IgD-negative memory B cell (primary cell): ENCODE data around the gene MEIG1. TPM values are rescaled to one million over a fixed set of nuclear protein-coding genes. Genes with fewer than 3 reads are reported as not detected.
"Not testable (repeated sequence)": the region's sequence is repeated elsewhere in the genome, so short reads cannot be mapped to it uniquely, and the experiment has no call there.

Experiments
- H3K27ac Mint-ChIP-seq, 3 donors: one replicate each; pipeline ENCODE4 v1.8.0; 2020 to 2022; ENCODE audit warnings: mild to moderate bottlenecking in 3 of 3, mixed read lengths in 3 of 3, moderate library complexity in 1 of 3
- H3K27me3 Mint-ChIP-seq: one replicate; pipeline ENCODE4 v1.8.0; 2021; ENCODE audit warnings: mixed read lengths
- H3K36me3 Mint-ChIP-seq: one replicate; pipeline ENCODE4 v1.8.0; 2020; ENCODE audit warnings: mild to moderate bottlenecking, mixed read lengths
- H3K4me1 Mint-ChIP-seq, 3 donors: one replicate each; pipeline ENCODE4 v1.8.0; 2020 to 2022; ENCODE audit warnings: mixed read lengths in 3 of 3, mild to moderate bottlenecking in 1 of 3
- H3K4me3 Mint-ChIP-seq, 4 donors: one replicate each; pipeline ENCODE4 v1.8.0; 2020 to 2022; ENCODE audit warnings: mild to moderate bottlenecking in 4 of 4, mixed read lengths in 4 of 4, moderate library complexity in 3 of 4
- H3K9me3 Mint-ChIP-seq, 3 donors: one replicate each; pipeline ENCODE4 v1.8.0; 2020 to 2021; ENCODE audit warnings: mixed read lengths in 3 of 3, mild to moderate bottlenecking in 1 of 3
- polyA plus RNA-seq: library from polyadenylated mRNA; unstranded; fragments of 300-500 nt; fragmentation: Illumina TruSeq; gene quantifications from one replicate; pipeline ENCODE4 v1.2.3, GENCODE V29; 2021

The MEIG1 gene, protein sequence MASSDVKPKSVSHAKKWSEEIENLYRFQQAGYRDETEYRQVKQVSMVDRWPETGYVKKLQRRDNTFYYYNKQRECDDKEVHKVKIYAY
- polyA plus RNA-seq = 2.4 TPM

DNA sequence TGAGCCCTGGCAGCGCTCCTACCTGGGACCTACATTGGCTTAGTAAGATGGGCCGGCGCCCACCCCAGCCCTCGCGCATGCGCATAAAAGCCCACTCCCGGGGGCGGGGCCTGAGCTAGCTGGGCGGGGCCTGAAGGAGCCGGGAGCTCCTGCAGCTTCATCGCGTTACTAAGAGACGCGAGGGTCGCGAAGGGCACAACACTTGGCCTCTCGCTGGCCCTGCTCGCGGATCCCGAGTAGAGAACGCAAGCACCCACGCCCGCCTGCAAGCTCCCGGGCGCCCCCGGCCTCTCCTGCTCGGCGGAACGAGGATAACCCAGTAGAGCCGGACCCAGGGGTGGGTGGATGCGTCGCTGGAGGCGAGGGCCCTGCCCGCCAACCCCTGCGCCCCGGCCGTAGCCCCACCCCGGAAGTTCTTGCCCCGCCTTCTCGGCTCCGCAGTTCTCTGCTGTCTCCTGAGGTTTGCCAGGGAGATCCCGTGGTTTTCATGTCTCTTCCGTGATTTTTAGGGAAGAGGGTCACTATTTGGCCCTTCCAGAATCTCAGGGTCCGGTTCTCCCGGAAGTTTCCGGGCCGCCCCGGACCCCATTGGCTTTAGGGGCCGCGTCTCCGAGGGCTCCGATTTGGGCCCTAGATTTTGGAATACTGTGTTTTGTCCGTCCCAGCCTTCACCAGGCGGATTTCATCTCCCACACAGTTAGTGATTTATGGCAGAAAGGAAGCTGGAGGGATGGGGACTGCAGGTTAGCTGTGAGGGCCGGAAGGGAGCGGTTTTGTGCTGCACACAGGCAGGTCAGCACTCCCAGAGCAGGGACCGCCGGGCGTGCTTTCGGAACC lies at the start of gene MEIG1:
Gene MEIG1 (plus strand): TSS at position 168 of the 837 bp plus-strand sequence. CDS start 7,081 bp downstream, outside the sequence.
- Mint-ChIP-seq H3K36me3 (no peaks in the 10 kb centered on the region), H3K27ac (peak within 1 kb of the TSS; percentile 98 to 99 (median 98)), H3K27me3 (no peaks in the 10 kb centered on the region), H3K4me1 (peaks cover 15 to 24% (median 16%) of the 10 kb centered on the region in 3 donors), H3K9me3 (no peaks in the 10 kb centered on the region), H3K4me3 (peak within 1 kb of the TSS; percentile 93 to 99 (median 99))

- H3K36me3 Mint-ChIP-seq = peaks cover 11% of the 10 kb centered on the region
- H3K27me3 Mint-ChIP-seq = no peaks in the 10 kb centered on the region
- no peaks in the 10 kb centered on the region for H3K9me3 Mint-ChIP-seq
- H3K4me1 Mint-ChIP-seq = peaks cover 1 to 16% (median 7%) of the 10 kb centered on the region in 3 donors
- no peak overlapping the region for H3K27ac Mint-ChIP-seq
- no peak overlapping the region for H3K4me3 Mint-ChIP-seq
Measured at GRCh38 chr10:14910953-14911352, 48.2 kb upstream of the MEIG1 start.

GRCh38 chr10:14911801-14912200 lies 47.4 kb upstream of the MEIG1 start:
- Mint-ChIP-seq H3K36me3 (peaks cover 18% of the 10 kb centered on the region), H3K9me3 (peaks cover 0 to 4% (median 2%) of the 10 kb centered on the region in 3 donors), H3K27me3 (no peaks in the 10 kb centered on the region), H3K4me1 (peaks cover 4 to 16% (median 7%) of the 10 kb centered on the region in 3 donors), H3K27ac (no peak overlapping the region), H3K4me3 (no peak overlapping the region)

DNA sequence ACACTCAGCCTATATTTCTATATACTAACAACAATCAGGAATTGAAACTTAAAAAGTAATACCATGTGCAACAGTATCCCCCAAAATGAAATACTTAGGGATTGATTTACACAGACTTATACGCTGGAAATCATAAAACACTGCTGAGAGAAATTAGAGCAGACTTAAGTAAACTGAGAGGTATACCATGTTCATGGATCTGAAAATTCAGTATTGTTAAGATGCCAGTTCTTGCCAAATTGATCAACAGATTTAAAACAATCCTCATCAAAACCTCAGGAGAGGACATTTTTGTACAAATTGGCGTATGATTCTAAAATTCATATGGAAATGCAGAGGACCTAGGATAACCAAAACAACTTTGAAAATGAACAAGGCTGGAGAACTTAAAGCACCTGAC lies 42.6 kb upstream of the MEIG1 start:
- H3K27me3 Mint-ChIP-seq = no peaks in the 10 kb centered on the region
- no peak overlapping the region for H3K4me3 Mint-ChIP-seq
- H3K27ac Mint-ChIP-seq = no peak overlapping the region
- H3K9me3 Mint-ChIP-seq = peaks cover 4 to 11% (median 5%) of the 10 kb centered on the region in 3 donors
- H3K4me1 Mint-ChIP-seq = peaks cover 4 to 12% (median 7%) of the 10 kb centered on the region in 3 donors
- H3K36me3 Mint-ChIP-seq = peaks cover 44% of the 10 kb centered on the region

DNA sequence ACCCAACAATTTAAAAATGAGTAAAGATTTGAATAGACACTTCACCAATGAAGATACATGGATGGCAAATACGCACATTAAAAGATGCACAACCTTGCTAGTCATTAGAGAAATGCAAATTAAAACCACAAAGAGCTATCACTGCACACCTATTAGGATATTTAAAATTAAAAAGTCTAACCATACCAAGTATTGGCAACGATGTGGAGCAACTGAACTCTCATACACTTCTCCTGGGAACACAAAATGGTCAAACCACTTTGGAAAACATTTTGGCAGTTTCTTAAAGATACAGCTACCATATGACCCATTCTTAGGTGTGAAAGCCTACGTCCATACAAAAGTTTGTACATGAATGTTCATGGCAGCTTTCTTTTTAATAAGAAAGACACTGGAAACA lies 41.4 kb upstream of the MEIG1 start:
- Mint-ChIP-seq H3K4me1 (peaks cover 5 to 12% (median 7%) of the 10 kb centered on the region in 3 donors), H3K27ac (no peak overlapping the region), H3K27me3 (no peaks in the 10 kb centered on the region), H3K36me3 (peaks cover 47% of the 10 kb centered on the region), H3K4me3 (peak overlapping the region in 1 of 4 donors; percentile 43), H3K9me3 (peaks cover 4 to 11% (median 5%) of the 10 kb centered on the region in 3 donors)

GRCh38 chr10:14918964-14919363 lies 40.2 kb upstream of the MEIG1 start:
- Mint-ChIP-seq H3K36me3 (peaks cover 43% of the 10 kb centered on the region), H3K27me3 (no peaks in the 10 kb centered on the region), H3K27ac (no peak overlapping the region), H3K4me3 (no peak overlapping the region), H3K9me3 (peaks cover 4 to 11% (median 5%) of the 10 kb centered on the region in 3 donors), H3K4me1 (peaks cover 5 to 8% (median 7%) of the 10 kb centered on the region in 3 donors)

GRCh38 chr10:14924013-14924412 lies 35.2 kb upstream of the MEIG1 start:
- peaks cover 13 to 27% (median 17%) of the 10 kb centered on the region in 3 donors for H3K4me1 Mint-ChIP-seq
- no peaks in the 10 kb centered on the region for H3K27me3 Mint-ChIP-seq
- peak overlapping the region in 1 of 3 donors; percentile 57 for H3K27ac Mint-ChIP-seq
- H3K9me3 Mint-ChIP-seq = no peaks in the 10 kb centered on the region
- no peak overlapping the region for H3K4me3 Mint-ChIP-seq
- H3K36me3 Mint-ChIP-seq = peaks cover 18% of the 10 kb centered on the region

DNA sequence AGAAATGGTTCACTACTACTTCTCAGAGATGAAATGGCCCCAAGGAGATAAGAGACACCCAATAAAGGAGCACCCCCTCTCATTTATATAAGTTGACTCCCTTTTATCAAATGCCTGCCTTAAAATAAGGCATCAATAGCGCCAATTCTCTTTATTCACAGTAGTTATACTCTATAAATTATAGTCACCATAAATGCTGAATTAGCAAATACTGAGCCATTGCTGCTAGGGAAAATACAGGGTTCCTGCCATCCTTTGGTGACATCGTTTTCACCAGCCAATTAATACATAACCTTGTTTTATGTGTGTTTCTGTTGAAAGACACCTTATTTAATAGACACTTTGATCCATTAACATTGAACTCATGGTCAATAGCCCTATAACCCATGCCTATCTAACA lies 33.9 kb upstream of the MEIG1 start:
- peak overlapping the region in 1 of 3 donors; percentile 14 for H3K27ac Mint-ChIP-seq
- no peaks in the 10 kb centered on the region for H3K27me3 Mint-ChIP-seq
- no peaks in the 10 kb centered on the region for H3K9me3 Mint-ChIP-seq
- H3K4me3 Mint-ChIP-seq = peak overlapping the region in 1 of 4 donors; percentile 52
- peaks cover 11% of the 10 kb centered on the region for H3K36me3 Mint-ChIP-seq
- H3K4me1 Mint-ChIP-seq = peaks cover 13 to 27% (median 17%) of the 10 kb centered on the region in 3 donors

DNA sequence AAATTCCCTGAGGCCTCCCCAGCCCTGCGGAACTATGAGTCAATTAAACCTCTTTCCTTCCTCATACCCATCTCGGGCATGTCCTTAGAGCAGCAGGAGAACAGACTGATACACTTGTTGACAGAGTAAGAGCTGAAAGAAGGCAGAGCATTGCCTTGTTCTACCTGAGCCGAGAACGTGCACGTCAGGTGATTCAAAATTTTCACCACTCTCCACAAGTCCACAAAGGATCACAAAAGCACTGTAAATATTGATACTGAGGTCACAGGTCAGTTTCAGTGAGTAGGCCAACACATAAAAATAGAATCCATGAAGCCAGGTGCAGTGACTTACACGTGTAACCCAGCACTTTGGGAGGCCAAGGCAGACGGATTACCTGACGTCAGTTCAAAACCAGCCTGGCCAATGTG lies 33.1 kb upstream of the MEIG1 start:
- H3K4me1 Mint-ChIP-seq = peaks cover 13 to 27% (median 17%) of the 10 kb centered on the region in 3 donors
- H3K27ac Mint-ChIP-seq = peak overlapping the region; percentile 14 to 90 (median 86)
- H3K4me3 Mint-ChIP-seq = peak overlapping the region in 1 of 4 donors; percentile 51
- no peaks in the 10 kb centered on the region for H3K9me3 Mint-ChIP-seq
- H3K36me3 Mint-ChIP-seq = peaks cover 9% of the 10 kb centered on the region
- H3K27me3 Mint-ChIP-seq = no peaks in the 10 kb centered on the region

DNA sequence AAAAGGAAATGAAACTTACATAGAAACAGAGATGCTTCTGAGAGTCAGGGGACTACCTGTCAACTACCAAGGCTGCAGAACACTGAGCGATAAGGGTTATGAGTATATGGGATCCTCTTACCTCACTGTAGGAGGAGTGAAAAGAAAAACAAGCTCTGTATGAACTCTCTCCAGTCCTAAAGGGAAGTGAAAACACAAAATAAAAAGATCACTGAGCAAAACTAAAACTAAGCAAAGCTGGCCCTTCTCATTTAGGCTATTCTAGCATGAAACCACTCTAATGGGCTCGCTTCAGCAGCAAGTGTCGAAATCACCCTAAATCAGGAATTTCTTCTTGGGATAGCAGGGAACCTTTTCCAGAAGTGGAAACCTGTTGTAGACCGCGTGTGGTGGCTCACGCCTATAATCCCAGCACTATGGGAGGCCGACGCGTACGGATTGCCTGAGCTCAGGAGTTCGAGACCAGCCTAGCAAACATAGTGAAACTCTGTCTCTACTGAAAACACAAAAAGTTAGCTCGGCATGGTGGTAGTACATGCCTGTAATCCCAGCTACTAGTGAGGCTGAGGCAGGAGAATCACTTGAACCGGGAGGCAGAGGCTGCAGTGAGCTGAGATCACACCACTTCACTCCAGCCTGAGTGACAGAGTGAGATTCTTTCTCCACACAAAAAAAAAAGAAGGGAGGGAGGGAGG lies 32.3 kb upstream of the MEIG1 start:
- peaks cover 2% of the 10 kb centered on the region for H3K36me3 Mint-ChIP-seq
- H3K27me3 Mint-ChIP-seq = no peaks in the 10 kb centered on the region
- H3K4me3 Mint-ChIP-seq = peak overlapping the region in 3 of 4 donors; percentile 58 to 90 (median 75)
- H3K9me3 Mint-ChIP-seq = no peaks in the 10 kb centered on the region
- peaks cover 13 to 27% (median 16%) of the 10 kb centered on the region in 3 donors for H3K4me1 Mint-ChIP-seq
- peak overlapping the region; percentile 23 to 86 (median 51) for H3K27ac Mint-ChIP-seq

- H3K9me3 Mint-ChIP-seq = no peaks in the 10 kb centered on the region
- peaks cover 7% of the 10 kb centered on the region for H3K36me3 Mint-ChIP-seq
- H3K27ac Mint-ChIP-seq = no peak overlapping the region
- H3K27me3 Mint-ChIP-seq = no peaks in the 10 kb centered on the region
- H3K4me3 Mint-ChIP-seq = no peak overlapping the region
- peaks cover 11 to 26% (median 14%) of the 10 kb centered on the region in 3 donors for H3K4me1 Mint-ChIP-seq
Measured at GRCh38 chr10:14930610-14931009, 28.6 kb upstream of the MEIG1 start.

GRCh38 chr10:14936584-14936983 lies 22.6 kb upstream of the MEIG1 start:
- no peaks in the 10 kb centered on the region for H3K9me3 Mint-ChIP-seq
- peak overlapping the region in 1 of 3 donors; percentile 68 for H3K27ac Mint-ChIP-seq
- H3K27me3 Mint-ChIP-seq = no peaks in the 10 kb centered on the region
- H3K4me3 Mint-ChIP-seq = no peak overlapping the region
- H3K4me1 Mint-ChIP-seq = peaks cover 0 to 1% (median 0%) of the 10 kb centered on the region in 3 donors
- H3K36me3 Mint-ChIP-seq = peaks cover 8% of the 10 kb centered on the region

GRCh38 chr10:14938971-14939370 lies 20.2 kb upstream of the MEIG1 start:
- H3K4me3 Mint-ChIP-seq, H3K4me1 Mint-ChIP-seq, H3K27me3 Mint-ChIP-seq, H3K36me3 Mint-ChIP-seq, H3K9me3 Mint-ChIP-seq, H3K27ac Mint-ChIP-seq: not testable (repeated sequence)

DNA sequence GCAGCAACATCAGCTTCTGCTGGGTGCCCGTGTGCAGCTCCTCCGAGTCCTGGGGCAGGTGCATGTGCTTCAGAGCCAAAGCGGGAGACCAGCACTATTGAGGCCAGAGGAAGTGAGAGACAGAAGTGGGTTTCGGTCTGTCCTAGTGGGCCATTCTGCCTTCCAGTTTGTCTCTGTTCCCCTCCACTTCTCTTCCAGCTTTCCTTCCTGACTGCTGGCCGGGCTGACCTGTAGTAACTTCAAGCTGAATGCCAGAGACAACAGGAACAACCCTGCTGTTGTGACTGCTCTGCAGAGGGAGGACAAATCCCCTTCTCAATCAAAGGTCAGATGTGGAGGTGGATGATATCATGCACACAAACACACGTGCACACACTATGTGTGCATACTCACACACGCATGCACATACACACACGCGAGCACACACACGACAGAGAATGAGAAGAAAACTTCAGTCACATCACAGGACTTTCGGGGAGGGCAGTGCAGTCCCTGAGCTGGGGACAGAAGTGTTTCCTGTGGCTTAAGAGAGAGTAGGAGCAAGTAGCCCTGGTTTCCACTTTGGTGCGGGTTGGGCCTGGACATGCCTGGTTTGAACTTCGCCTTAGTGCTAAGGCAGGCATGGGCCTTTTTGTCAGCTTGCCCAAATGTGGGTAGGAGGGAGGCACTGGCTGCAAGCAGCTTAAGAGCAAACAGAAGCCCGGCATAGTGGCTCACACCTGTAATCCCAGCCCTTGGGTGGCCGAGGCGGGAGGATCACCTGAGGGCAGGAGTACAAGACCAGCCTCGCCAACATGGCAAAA lies 16.8 kb upstream of the MEIG1 start:
- not testable (repeated sequence) for H3K4me1 Mint-ChIP-seq, H3K27me3 Mint-ChIP-seq, H3K36me3 Mint-ChIP-seq, H3K9me3 Mint-ChIP-seq
- peak overlapping the region in 2 of 3 donors; percentile 23 to 46 for H3K27ac Mint-ChIP-seq
- peak overlapping the region in 2 of 4 donors; percentile 17 to 45 for H3K4me3 Mint-ChIP-seq
